GM18867 (cell line): Measurements from ENCODE around the gene CTH.
A peak's percentile ranks its signal among the peaks of the same experiment; 100 is the strongest.
"Not testable (repeated sequence)": the region's sequence is repeated elsewhere in the genome, so short reads cannot be mapped to it uniquely, and the experiment has no call there.

ENCODE experiments used
- ATAC-seq: cut with Tn5 transposase; IDR thresholded peaks from one replicate; pipeline ENCODE4 v1.9.1; 2021; ENCODE audit warnings: mild to moderate bottlenecking, moderate library complexity; ENCODE audit not compliant: unreplicated experiment

CTH gene

DNA sequence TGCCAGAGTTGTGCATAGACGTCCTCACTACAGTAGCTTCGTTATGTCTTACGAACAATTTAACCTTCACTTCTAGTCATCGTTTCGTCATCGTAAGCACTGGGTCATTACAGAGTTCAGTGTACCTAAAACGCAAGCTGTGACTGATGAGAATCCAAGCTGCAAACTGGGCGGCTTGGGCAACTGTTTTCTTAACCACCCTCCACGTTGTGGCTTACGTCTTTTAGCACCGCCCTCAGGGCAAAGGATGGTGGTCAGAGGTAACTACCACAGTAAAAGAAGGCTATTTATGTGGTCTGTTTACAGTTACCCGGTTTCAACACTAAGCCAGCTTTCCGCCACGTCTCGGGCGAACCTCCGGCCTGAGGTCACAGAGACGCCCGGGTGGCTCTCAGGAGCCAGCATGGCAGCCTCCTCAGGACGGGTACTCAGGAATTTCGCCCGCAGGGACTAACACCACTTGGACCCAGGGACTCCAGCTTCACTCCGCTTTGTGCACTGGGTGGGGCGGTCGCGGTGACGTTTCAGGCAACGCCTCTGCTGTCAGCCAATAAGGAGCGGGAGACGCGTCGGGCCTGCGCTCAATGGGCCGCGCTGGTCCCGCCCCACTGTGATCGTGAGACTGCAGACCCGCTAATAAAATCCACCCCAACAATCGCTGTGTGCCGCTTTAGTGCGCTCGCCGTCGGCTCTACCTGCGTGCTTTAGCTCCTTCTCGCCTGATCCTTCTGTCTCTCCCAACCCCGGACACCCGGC is at the start of gene CTH:
Gene CTH (plus strand): TSS at position 665 of the 756 bp plus-strand sequence. CDS start 148 bp downstream, outside the sequence.
- peak; percentile 97 for ATAC-seq

DNA sequence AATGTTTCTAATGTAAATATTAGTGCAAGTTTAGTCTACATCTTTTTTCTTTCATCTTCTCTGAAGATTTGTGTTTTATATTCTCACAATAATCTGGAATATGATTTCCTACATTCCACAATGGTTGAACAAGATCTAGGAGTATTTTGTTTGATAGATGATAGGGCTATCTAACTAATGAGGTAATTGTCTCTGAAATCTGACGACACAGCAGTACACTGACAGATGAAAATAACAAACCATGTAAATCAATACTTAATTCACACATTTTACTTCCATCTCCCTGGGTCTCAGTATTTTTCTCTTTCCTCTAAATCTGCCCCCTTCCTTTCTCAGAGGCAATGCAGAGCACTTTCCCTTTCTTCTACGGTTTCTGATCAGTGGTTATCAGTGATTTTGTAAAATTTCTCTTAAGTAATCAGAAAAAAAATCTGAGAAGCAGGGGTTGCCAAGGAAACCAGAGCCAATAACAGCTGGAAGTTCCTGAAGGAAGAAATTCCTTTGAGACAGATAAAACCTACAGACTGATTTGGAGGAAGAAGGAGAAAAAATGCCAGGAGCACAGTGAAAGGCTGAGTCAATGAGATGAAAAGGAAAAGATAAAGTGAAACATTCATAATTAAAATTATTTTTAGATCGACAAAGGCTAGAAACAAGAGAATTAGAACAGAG is 49.2 kb upstream of the CTH start:
- ATAC-seq, result no peak

DNA sequence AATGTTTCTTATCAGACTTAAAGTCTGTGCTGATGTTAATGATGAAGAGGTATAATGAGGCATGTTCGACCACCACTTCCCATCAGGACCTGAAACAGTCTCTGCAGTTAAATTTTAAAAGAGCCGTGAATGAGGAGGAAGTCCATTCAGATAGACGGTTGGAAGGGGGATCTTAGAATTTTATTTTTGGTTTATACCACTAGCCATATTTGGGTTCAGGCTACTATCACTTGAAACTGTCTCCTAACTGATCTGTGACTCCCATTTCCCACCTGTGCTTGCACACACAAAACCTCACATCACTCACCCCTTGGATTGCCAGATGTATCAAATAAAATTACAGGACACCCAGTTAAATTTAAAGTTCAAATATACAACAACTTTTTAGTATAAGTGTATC is 46.6 kb upstream of the CTH start:
- no peak for ATAC-seq

DNA sequence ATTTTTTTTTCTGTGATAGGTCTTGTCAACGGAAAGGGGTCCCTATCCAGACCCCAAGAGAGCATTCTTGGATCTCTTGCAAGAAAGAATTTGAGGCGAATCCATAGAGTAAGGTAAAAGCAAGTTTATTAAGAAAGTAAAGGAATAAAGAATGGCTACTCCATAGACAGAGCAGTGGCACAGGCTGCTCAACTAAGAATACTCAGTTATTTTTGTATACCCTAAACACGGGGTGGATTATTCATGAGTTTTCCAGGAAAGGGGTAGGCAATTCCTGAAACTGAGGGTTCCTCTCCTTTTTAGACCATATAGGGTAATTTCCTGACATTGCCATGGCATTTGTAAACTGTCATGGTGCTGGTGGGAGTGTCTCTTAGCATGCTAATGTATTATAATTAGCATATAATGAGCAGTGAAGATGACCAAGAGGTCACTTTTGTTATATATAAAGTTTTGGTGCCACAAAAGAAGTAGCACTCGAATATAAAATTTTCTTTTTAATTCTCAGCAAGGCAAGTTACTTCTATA is 44.6 kb upstream of the CTH start:
- ATAC-seq, result not testable (repeated sequence)

DNA sequence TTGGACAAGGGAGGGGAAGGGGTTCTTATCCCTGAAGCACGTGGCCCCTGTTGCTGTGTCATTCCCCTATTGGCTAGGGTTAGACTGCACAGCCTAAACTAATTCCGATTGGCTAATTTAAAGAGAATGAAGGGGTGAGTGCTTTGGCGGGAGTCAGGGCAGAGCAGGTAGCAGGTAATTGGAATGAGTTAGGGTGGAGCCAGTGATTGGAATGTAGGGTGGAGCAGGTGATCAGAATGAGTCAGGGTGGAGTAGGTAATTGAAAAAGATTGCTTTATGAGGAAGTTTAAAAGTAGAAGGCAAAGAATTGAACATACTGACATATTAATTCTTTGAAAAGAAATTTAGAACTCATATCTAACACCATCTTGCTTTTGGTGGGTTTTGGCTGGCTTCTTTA is 44.1 kb upstream of the CTH start:
- not testable (repeated sequence) for ATAC-seq

DNA sequence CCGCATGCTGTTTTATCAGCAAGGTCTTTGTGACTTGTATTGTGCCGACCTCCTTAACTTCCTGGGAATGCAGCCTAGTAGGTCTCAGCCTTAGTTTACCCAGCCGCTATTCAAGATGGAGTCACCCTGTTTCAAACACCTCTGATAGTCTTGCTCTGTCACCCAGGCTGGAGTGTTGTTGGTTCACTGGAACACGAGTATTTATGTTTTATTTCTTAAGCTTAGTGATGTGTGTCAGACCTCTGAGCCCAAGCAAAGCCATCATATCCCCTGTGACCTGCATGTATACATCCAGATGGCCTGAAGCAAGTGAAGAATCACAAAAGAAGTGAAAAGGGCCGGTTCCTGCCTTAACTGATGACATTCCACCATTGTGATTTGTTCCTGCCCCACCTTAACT is 43.7 kb upstream of the CTH start:
- not testable (repeated sequence) for ATAC-seq

DNA sequence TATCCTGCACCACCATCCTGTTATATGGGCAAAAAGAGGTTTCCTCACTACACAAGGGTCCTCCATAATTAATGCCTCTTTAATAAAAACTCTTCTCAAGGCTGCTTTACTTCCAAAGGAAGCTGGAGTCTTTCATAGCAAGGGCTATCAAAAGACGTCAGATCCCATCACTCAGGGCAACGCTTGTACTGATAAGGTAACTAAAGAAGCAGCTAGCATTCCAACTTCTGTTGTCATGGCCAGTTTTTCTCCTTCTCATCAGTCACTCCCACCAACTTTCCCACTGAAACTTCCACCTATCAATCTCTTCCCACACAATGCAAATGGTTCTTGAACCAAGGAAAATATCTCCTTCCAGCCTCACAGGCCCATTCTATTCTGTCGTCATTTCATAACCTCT is 39.5 kb upstream of the CTH start:
- not testable (repeated sequence) for ATAC-seq

DNA sequence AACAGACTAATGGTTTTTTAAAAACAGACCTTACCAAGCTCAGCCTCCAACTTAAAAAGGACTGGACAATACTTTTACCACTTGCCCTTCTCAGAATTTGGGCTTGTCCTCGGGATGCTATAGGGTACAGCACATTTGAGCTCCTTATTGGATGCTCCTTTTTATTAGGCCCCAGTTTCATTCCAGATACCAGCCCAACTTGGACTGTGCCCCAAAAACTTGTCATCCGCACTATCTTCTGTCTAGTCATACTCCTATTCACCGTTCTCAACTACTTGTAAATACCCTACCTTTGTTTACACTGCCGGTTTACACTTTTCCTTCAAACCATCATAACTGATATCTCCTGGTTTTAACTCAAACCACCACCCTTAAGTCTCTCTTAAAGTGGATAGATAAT is 38.6 kb upstream of the CTH start:
- ATAC-seq, result no peak

DNA sequence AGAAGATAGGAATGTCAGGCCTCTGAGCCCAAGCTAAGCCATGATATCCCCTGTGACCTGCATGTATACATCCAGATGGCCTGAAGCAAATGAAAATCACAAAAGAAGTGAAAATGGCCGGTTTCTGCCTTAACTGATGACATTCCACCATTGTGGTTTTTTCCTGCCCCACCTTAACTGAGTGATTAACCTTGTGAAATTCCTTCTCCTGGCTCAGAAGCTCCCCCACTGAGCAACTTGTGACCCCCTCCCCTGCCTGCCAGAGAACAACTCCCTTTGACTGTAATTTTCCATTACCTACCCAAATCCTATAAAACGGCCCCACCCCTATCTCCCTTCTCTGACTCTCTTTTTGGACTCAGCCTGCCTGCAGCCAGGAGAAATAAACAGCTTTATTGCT is 37.5 kb upstream of the CTH start:
- ATAC-seq, result not testable (repeated sequence)

DNA sequence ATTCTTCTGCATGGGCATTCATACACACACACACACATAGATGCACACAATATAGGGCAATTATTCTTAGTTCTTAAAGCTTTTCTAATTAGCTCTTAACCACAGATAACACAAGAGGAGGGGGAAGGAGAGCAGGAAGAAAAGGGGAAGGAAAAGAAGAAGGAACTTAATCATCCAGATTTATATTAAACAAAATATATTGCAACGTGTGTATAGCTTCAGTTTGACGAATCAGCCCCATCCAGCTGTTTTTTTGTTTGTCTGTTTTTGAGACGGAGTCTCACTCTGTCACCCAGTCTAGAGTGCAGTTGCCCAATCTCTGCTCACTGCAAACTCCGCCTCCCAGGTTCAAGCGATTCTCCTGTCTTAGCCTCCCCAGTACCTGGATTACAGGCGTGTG is 34.9 kb upstream of the CTH start:
- no peak for ATAC-seq

DNA sequence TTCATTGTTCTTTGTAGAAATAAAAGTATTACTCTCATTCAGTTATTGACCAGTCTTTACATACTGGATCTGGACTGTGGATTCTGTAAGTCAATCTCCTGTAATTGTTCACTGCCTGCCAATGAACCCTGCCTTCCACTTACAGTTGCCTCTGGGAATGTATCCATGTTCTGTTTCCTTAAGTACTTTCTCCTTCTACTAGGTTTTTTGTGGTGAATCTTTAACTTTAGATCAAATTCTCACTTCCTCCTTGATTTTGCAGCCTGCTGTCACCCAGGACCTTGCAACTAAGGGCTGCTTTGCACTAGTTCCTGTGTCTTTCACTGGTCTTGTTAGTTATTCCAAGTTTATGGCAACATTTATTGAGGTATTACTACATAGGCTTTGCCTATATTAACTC is 28.4 kb upstream of the CTH start:
- peak; percentile 81 for ATAC-seq

DNA sequence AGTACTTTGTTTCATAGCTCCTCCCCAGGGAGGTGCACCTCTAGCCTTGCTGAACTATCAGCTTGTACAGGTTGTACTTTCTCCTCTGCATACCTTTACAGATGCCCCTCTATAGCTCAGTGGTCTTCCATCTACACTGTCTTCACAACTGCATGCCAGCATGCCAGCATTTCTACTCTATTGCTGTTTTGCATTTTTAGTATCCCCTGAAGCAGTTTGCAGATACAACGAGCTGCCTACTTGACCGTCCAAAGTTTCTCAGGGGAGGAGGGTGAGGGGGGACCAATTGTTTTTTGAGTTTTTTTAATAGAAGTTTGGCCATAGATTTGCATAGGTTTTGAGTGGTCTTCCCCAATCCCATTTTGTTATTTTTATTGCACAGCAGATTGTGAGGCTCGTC is 27.6 kb upstream of the CTH start:
- ATAC-seq, result no peak

DNA sequence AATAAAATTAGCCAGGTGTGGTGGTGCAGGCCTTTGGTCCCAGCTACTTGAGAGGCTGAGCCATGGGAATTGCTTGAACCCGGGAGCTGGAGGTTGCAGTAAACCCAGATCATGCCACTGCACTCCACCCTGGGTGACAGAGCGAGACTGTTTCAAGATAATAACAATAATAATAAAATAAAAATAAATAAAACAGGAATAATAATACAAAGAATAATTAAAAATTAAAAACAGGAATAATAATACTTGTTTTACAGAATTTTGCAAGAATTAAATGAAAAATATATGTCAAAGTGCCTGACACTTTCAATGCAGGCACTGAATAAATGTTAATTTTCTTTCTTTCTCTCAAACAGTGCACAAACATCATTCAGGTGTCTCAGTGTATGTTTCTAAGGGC is 26.5 kb upstream of the CTH start:
- no peak for ATAC-seq

DNA sequence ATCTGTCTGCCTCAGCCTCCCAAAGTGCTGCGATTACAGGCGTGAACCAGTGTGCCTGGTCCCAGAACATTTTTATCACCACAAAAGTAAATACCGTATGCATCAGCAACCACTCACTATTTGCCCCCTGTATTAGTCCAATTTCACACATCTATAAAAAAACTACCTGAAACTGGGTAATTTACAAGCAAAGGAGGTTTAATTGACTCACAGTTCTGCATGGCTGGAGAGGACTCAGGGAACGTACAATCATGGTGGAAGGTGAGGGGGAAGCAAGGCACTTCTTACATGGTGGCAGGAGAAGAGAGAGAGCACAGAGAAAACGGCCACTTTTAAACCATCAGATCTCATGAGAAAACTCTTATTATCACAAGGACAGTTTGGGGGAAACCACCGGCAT is 25.6 kb upstream of the CTH start:
- no peak for ATAC-seq

DNA sequence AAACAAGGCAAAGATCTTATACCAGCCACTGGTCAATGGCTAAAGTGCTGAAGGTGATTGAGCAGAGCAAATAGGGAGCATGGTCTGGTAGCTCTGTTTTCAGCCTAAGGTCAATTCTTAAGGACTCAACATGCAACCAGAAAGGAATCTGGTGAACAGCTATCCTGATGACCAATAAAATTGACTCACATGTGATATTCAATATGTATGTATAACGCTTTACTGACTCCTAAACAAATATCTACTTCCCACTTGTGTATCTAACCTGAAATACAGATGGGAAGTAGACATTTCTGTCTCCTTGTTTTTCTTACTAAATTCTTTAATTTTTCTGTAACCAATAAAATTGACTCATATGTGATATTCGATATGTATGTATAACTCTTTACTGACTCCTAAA is 24.9 kb upstream of the CTH start:
- no peak for ATAC-seq

DNA sequence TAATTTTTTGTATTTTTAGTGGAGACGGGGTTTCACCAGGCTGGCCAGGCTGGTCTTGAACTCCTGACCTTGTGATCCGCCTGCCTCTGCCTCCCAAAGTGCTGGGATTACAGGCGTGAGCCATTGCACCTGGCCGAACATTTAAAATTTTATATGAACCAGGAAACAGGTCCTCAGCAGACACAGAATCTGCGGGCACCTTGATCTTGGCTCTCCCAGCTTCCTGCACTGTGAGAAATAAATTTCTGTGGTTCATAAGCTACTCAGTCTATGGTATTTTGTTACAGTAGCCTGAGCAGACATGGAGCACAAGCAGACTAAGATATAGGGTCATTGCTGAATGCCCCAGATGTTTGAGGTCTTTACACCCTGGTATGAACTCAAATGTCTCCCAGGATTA is 23.6 kb upstream of the CTH start:
- no peak for ATAC-seq

DNA sequence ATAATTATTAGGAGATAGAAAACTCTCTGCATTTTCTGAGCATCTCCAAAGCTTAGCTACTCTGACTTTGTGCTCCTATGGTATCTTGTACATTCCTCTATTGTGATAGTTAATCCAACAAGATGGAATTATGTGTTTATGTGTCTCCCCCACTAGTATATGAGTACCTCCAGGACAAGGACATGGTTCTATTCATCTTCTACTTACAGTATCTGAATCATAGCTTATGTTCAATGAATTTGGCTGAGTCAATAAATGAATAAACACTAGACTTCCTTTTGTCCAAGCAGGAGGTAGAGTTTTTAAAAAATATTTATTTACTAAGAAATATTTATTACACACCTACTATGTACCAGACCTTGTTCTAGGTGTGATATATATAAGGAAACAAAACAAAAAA is 18.4 kb upstream of the CTH start:
- ATAC-seq, result no peak

DNA sequence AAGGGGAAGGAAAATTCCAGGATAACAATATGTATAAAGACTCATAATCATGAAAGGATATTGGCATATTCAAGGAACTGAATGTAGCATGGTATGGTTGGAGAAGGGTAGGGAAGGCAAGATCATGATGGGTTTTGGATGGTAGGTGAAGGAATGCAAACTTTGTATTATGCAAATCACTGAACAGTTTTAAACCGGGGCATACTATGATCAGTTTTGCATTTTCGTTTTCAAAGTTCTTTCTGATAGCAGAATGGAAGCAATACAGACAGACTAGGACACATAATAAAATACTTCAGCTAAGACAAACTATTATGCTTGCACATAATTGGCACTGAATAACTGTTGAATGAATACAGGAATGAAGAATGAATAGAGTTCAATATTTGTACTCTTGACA is 14.5 kb upstream of the CTH start:
- peak; percentile 73 for ATAC-seq

DNA sequence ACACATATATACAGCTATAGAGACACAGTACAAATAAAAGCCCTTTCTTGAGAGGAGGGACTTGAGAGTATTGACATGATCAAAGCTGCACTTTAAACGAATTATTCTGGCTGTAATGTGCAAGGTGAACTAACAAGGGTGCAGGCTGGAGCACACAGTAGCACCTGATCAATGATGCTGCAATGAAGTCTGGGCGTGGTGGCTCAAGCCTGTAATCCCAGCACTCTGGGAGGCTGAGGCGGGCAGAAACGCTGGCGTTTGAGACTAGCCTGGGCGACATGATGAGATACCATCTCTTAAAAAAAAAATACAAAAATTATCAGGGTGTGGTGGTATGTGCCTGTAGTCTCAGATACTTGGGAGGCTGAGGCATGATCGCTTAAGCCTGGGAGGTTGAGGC is 14.1 kb upstream of the CTH start:
- peak; percentile 18 for ATAC-seq

DNA sequence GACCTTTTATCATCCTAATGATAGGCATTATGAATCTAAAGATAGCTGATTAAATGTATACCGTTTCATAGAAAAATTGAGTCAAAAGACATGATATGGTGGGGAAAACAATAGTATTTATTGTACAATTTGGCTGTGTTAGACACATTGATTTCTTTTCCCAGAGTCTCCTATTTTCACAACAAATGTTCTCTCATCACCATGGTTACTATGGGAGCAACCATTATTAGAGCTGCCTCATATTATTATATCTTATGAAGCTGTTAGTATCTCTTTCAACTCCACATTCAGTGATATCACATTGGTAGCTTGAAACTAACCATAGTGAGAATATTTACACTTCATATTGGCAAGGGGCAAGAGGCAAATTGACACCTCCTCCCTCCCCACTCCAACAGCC is 10.7 kb upstream of the CTH start:
- no peak for ATAC-seq

DNA sequence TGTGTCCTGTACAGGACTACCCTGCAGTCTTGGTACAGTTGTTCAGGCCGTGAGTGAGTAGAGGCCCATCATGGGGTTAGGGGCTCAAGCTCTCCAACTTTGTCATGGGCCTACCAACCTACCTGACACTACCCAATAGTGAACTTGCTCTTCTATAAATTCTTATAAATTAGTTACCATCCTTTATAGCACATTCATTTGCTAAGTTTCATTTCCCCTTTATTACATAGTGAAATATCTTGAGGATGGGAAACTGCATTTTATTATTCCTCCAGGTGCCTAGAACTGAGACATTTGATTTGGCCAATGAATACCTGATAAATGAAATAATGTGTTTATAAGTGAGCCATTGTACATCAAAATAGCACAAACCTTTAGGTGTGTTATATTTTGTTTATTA is 9.1 kb upstream of the CTH start:
- ATAC-seq, result peak; percentile 44

DNA sequence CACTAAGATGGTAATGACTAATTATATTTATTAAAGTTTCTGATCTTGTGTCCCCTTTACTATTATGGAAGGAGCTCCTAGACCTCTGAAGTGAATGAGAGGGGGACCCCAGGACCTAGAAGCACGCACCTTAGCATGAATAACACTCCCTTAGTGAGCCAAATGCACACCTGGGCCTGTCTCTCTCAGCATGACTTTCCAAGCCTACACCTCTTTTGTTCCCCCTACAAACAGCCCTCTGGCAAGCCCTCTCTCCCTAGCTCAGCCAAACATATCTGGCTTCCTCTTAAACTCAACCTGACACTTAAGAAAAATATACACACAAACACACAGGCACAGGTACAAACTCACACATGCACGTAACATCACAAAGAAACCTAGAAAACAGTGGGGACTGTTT is 7.3 kb upstream of the CTH start:
- ATAC-seq, result no peak
